ENCODE measurements around the gene GUCD1.

The GUCD1 gene

DNA sequence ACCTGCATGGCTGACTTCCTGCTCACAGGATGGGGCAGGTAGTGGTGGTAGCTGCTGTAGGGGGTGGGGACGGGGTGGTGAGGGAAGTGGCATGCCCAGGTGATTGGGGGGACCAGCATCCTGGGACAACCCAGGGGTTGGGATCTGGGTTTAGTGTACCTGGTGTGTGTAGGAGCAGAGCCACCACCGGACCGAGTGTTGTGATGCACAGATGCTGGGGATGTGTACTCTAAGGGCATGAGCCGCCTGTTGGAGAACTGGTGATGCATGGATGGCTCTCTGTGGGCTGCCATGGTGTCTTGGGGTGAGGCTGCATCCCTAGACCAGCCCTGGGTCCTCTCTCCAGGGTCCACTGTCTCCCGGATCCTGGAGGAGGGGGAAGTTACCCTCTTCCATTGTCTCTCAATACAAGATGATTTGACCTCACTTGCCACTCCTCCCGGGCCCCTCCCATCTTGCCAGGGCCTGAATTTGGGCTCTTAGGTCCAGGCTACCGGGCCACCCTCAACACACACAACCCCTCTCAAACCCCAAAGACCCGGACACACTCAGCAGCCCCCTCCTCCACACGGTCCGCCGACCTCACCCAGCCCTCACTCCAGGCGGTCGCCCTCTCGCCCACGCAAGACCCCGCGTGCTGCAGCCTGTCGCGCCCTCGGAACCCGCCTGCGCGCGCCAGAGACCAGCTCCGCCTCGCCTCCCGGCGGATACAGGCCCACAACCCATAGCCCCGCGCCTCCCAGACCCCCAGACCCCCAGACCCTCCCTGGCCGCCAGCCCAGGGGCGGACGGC lies 37.3 kb upstream of the GUCD1 start:
- no peak for DNase-seq (ENCODE audit: low read depth, low spot score)
- peak overlapping the region; percentile 64 for H3K4me3 ChIP-seq (ENCODE audit: low read depth, low read length)
- ChIA-PET CTCF (no interaction called here), POLR2A (interaction anchor here (0.6 kb wide), 1 partner anchor 361 kb away, joined by 3 read pairs; no protein-coding TSS in a partner anchor)
- TF ChIP-seq CTCF (IDR thresholded peaks at IDR 0.05; ENCODE audit: insufficient read depth, low read length, missing control alignments): no peak

DNA sequence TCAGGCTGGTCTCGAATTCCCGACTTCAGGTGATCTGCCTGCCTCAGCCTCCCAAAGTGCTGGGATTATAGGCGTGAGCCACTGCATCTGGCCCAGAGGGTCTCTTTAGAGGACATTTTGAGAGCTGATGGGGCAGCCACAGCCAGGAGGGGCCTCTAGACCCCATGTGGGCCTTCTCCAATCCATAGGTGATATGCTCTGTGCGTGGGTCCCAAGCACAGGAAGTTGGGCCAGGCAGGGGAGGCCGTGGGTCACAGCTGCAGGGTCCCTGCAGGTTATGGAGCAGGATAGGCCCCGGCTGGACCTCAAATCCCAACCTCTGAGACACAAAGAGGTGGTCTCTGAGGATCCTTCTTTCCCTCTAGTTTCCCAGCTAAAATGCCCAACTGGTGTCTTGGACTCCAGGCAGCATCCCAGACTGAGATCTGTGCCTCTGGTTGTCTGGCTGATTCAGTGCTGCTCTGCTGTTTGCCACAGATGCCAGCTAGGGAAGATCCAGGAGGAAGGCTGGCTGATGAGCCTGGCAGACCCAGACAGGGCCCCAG lies 36.4 kb upstream of the GUCD1 start:
- DNase-seq (ENCODE audit: low read depth, low spot score): no peak
- CTCF ChIA-PET: no interaction called here
- POLR2A ChIA-PET: no interaction called here
- TF ChIP-seq CTCF (IDR thresholded peaks at IDR 0.05; ENCODE audit: insufficient read depth, low read length, missing control alignments): no peak
- no peak overlapping the region; the same call in 1 of the 2 replicates for H3K4me3 ChIP-seq (ENCODE audit: low read depth, low read length)

- H3K4me3 ChIP-seq (ENCODE audit: low read depth, low read length): no peak overlapping the region
- no peak for DNase-seq (ENCODE audit: low read depth, low spot score)
- ChIA-PET CTCF (no interaction called here), POLR2A (no interaction called here)
- TF ChIP-seq CTCF (IDR thresholded peaks at IDR 0.05; ENCODE audit: insufficient read depth, low read length, missing control alignments): no peak
Observed at GRCh38 chr22:24590596-24591173, 35.7 kb upstream of the GUCD1 start.

DNA sequence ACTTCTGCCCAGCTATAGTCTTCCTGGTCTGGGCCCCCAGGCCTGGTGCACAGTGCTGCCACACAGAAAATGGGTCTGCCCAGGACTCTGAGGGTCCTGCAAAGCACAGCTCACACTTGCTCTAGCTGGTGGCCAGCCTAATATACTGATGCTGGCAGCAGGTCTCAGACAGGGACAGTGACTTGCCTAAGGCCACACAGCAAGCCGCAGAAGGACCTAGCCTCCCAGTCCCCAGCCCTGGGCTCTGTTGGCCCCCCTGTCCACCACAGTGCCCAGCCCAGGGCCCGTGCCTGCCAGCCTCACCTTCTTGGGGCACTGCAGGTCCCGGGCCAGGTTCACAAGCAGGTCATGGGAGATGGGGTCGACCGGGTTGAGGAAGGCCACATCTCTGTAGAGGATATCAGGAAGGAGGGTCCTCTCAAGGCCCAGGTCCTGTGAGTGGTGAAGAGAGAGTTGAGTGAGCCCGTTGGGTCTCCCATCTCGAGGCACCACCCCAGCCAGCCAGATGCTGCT lies 34.6 kb upstream of the GUCD1 start:
- H3K4me3 ChIP-seq (ENCODE audit: low read depth, low read length): no peak overlapping the region
- ChIA-PET POLR2A (no interaction called here), CTCF (no interaction called here)
- DNase-seq (ENCODE audit: low read depth, low spot score): no peak
- TF ChIP-seq CTCF (IDR thresholded peaks at IDR 0.05; ENCODE audit: insufficient read depth, low read length, missing control alignments): no peak

GRCh38 chr22:24588757-24589481 lies 34.0 kb upstream of the GUCD1 start:
- H3K4me3 ChIP-seq (ENCODE audit: low read depth, low read length): no peak overlapping the region
- POLR2A ChIA-PET: no interaction called here
- CTCF ChIA-PET: no interaction called here
- TF ChIP-seq CTCF (IDR thresholded peaks at IDR 0.05; ENCODE audit: insufficient read depth, low read length, missing control alignments): no peak
- no peak for DNase-seq (ENCODE audit: low read depth, low spot score)

- ChIA-PET POLR2A (no interaction called here), CTCF (no interaction called here)
- no peak for DNase-seq (ENCODE audit: low read depth, low spot score)
- no peak for TF ChIP-seq CTCF (IDR thresholded peaks at IDR 0.05; ENCODE audit: insufficient read depth, low read length, missing control alignments)
- H3K4me3 ChIP-seq (ENCODE audit: low read depth, low read length): no peak overlapping the region
Observed at GRCh38 chr22:24588381-24588756, 33.4 kb upstream of the GUCD1 start.
